NCI-H1436 treated with DMSO at 0.1 percent for 48 hours (cell line): Measurements from ENCODE around the gene MAGI1.
"Not testable (repeated sequence)": the region's sequence is repeated elsewhere in the genome, so short reads cannot be mapped to it uniquely, and the experiment has no call there.

ENCODE experiments used
- DNase-seq: peaks from one replicate; lab custom pipeline; 2025; lab: John Stamatoyannopoulos, UW

Gene MAGI1

GRCh38 chr3:66038726-66039589 is at the start of gene MAGI1:
Gene MAGI1 (minus strand): TSS chr3:66038918. CDS start chr3:66038308, 610 bp downstream.
- DNase-seq = peak; percentile 35

- no peak for DNase-seq
These were observed 45.1 kb upstream of the MAGI1 start for GRCh38 chr3:66083784-66084213.

GRCh38 chr3:66083096-66083678 is 44.5 kb upstream of the MAGI1 start:
- DNase-seq = no peak

- no peak for DNase-seq
These were observed 44.0 kb upstream of the MAGI1 start for GRCh38 chr3:66082679-66083078.

DNA sequence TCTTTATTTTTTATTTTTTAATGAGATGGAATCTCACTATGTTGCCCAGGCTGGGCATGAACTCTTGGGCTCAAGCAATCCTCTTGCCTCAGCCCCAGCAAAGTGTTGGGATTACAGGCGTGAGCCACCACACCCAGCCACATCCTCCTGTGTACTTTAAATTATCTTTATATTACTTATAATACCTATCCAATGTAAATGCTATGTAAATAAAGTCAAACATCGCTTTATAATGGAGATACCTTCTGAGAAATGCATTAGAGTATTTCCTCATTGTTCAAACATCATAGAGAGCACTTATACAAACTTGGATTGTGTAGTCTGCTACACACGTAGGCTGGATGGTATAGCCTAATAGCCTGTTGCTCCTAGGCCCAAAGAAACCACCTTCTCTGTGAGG is 41.4 kb upstream of the MAGI1 start:
- no peak for DNase-seq

- no peak for DNase-seq
These were observed 39.3 kb upstream of the MAGI1 start for GRCh38 chr3:66077973-66078372.

GRCh38 chr3:66076861-66077470 is 38.2 kb upstream of the MAGI1 start:
- DNase-seq = no peak

- DNase-seq = no peak
These were observed 36.6 kb upstream of the MAGI1 start for GRCh38 chr3:66075281-66075680.

- no peak for DNase-seq
These were observed 34.9 kb upstream of the MAGI1 start for GRCh38 chr3:66073464-66074141.

DNA sequence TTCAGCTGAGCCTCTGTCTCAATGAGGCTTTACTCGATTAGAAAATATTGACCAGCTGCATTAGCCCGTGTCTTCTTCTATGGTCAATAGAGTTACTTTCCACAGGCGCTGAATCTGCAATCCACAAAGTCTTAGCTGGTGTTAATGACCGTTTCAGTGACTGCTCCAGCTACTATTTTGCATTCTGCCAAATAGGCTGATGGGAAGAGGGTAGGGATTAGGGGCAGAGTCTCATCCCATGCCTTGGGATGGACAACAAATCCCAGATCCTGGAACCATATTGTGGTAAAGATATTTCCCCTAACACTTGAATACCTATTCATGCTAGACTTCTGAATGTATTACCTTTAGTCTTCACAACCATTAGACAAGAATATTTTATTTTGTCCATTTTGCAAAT is 29.5 kb upstream of the MAGI1 start:
- DNase-seq = no peak

DNA sequence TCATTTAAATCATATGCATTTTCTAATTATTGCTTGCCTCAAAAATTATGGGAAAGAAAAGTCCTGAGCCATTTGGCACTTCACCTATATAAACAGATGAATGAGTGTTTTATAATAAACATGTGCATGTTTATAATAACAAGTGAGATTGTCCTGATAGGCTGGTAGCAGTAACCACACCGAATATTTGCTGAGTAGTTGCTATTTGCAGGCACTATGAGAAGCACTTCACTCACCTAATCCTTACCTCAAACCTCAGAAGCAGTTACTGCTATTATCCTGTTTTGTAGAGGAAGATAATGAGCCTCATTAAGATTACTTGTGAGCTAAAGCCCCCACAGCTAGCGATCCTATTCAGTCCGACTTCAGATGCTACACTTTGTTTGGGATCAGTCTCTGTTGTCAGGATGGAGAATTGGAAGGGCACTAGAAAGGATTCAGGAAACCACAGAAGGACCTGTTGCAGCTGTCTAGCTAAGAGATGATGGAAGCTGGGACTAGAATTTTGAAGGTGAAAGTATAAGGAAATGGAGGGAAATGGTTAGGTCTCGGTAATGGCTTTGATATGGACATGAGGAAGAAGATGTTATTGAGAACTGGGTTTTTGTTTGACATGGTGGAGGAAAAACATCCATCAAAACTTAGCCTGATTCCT is 28.4 kb upstream of the MAGI1 start:
- DNase-seq = peak; percentile 29

DNA sequence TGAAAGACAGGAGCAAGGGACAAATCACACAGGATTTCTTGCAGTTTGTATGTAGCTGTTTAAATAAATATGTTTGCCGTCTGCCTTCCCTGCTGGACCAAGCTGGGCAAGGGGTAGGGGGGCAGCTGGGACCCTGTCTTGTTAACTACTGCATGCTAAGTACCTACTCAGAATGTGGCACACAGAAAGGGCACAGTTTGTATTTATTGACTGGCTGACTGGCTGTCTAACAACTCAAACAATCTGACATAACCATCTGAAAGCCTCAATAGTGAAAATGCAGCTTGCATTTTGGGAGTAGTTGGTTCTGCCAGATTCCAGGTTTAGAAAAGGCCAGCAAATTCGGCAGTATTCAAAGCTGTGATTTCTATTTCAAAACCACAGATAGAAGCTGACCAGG is 16.6 kb upstream of the MAGI1 start:
- no peak for DNase-seq

DNA sequence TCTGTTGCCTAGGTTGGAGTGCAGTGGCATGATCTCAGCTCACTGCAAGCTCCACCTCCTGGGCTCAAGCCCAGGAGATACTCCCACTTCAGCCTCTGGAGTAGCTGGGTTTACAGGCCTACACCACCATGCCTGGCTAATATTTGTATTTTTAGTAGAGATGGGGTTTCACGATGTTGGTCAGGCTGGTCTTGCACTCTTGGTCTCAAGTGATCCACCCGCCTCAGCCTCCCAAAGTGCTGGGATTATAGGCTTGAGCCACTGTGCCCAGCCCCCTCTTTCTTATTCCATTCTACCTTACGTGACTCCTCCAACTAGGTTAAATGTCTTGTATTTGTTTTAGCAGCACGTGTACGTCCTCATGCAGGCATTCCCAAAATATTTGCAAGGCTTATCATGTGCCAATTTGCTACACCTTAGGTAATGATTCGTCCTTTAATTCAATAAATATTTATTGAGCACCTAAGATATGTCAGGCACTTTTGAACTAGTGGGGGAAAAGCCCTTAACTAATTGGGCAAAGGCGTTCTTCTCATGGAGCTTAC is 14.9 kb upstream of the MAGI1 start:
- no peak for DNase-seq

DNA sequence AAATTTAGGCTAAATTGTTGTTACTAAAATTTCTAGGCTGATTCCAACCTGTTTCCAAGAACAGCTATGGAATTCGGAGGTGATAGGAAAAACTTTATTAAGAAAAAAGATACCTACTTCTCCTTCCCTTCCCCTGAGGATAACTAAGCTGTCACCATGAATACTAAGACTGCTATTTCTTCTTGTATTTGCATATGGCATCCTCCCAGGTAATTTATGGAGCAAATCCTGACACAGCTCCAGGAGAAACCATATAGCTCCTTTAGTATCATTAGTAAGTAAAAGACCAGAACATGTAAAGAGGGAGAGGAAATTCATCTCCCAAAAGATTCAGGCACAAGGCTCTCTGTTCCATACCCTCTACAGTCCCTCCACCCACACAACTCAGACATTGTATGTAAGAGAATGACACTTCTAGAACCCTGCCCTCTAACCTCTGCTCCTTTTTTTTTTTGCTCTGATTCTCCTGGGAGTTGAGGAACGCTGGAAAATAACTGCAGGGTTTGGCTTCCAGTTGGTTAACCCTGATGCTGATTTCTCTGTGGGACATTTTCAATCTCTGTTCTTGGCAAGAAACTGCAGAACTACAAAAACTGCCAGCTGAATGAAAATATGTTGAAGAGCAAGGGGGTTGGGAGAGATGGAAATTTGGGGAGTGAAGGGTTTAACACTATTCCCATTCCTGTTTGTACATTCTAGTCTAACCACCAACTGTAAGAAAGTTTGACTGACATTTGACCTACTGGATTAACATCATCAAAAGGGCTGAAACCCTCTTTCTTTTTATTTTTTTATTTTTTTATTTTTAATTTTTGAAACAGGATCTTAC is 14.2 kb upstream of the MAGI1 start:
- DNase-seq = no peak

GRCh38 chr3:66050821-66051220 is 12.1 kb upstream of the MAGI1 start:
- no peak for DNase-seq

DNA sequence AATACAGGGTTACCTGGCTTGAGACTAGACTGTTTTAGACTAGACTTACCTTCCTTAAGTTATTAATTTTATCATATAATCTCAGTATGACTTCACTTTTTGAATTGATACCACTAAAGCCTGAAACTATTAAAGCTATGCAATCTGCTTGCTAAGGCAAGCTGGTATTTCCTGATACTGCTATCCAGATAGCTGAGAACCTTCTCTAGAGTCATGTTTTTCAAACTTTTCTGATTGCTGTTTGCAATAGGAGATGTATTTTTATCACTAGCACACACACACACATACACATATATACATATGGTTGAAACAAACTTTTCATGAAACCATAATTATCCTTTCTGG is 9.3 kb upstream of the MAGI1 start:
- no peak for DNase-seq

DNA sequence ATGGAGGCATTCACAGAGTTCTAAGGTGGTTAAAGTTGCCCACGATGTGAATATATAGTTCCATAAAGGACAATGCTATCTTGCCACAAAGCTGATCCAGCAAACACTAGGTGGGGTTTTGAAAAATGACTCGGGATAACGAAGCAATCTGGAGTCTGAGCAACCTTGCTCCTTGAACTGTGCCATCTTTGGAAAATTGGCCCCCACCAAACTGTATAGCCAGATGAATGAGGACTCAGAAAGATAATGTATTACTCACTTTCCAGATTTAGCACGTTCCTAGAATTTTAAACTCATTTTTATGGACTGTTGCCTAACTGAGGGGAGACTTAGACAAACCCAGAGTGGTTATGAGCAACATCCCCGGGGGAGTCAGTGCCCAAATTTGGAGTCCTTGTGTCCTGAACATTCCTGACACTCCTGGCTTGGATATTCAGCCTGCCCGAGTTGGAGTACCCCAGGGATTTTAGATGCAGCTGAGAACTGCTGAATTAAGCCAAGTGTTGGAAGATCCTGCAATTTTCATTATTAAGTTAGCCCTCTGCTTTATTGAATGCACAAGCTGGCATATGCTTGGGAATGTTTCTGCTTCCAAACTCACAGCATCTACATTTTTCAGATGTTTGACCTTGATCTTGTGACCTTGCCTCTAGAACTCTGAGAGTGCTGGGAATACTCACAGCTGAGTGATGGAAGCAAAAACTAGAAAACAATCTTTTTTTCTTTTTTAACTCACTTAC is 8.8 kb upstream of the MAGI1 start:
- DNase-seq = no peak

GRCh38 chr3:66046321-66046720 is 7.6 kb upstream of the MAGI1 start:
- not testable (repeated sequence) for DNase-seq

- no peak for DNase-seq
These were observed 3.1 kb upstream of the MAGI1 start for GRCh38 chr3:66041828-66042227.

GRCh38 chr3:66041116-66041515 is 2.4 kb upstream of the MAGI1 start:
- DNase-seq = no peak

GRCh38 chr3:66039590-66039887 is 821 bp upstream of the MAGI1 start:
- no peak for DNase-seq
